Measurements from ENCODE around the gene PHKA2.

Gene PHKA2

DNA sequence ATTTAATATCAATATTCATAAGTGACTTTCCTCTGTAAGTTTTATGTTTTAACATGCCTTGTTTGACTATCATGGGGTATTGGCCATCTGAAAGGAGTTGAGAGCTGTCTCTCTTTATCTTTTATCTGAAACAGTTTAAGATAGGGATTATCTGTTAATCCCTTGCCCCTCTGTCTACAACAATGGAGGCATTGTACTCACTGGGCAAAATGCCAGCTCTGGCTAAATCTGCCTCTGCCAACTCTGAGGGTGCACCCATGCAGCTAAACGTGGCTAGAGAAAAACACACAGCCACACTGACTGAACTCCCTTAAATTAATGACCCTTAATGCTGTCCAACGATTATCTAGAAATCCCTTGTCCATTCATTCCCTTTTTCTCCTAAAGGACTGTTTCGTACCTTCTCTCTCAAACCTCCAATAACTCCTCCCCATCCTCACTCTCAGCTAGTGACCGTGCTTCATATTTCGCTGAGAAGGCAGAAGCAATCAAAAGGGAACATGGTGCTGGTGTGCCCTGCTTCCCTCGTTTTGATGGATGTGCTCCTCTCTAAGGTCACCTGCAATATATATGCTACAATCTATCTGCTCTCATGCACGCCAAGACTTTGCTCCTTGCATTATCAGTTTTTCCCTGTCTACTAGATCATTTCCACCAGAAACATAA is 10.3 kb downstream of the PHKA2 start:
- DNase-seq = no peak

DNA sequence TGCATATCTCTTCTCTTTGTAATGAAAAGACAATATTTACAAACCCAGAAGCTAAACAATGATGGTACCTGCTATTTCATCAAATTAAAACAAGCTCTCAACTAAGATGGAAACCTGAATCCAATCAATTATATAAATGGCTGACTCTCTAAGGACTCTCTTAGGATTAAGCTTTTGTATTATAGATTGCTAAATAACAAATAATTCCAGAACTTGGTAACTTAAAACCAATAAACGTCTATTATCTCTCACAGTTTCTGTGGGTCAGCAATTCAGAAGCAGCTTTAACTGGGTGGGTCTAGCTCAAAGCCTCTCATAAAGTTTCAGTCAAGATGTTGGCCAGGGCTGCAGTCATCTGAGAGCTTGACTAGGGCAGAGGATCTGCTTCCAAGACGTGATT is 12.4 kb downstream of the PHKA2 start:
- DNase-seq = no peak

DNA sequence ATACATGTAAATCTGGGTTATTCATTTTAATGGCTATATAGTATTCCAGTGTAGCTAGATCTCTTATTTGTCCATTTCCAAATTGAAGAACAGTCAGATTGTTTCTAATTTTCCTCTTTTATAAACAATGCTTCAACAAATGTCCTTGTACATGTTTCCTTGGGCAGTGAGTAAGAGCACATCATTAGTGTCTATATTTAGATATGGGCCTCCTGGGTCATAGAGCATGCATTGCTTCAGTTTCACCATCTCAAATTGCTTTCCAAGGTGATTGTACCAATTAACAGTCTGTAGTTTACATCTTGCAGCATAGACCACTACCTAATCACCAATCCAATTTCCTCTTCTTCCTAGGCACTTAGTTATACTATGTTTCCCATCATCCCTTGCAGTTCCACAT is 13.4 kb downstream of the PHKA2 start:
- no peak for DNase-seq

DNA sequence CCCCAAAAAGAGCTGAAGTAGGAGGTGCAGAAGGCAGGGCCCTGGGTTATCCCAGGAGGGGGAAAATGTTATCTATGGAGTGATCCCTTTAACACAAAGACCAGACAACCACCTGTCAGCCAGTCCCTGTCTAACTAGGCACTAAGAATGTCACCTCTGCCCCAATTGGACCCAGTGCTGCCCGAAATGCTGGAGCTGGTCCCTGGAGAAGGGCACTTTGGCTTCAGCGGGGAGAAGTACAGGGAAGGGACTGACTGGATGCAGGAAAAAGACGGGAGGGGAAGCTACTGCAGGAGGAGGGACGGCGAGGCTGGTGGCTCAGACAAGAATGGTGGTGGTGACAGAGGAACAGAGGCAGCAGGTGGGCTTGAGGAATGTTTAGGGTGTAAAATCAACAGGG is 17.3 kb downstream of the PHKA2 start:
- DNase-seq = no peak

DNA sequence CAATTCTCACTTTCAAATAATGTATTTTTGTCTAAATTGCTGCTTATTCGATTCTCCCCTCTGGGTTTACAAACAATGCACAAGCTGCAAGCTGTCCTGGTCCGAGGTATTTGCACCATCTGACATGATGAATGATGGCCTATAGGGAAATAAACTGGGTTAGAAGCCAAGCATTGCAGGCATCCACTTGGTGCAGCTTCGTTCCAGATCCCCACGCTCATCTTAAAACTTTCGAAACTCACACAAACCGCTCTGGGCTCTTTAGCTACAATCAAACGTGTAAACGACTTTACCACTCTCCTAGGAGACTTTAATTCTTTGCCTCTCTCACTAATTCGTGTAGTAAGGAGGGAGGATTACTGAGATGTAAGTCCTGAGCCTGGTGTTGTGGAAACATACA is 19.0 kb downstream of the PHKA2 start:
- DNase-seq = no peak

DNA sequence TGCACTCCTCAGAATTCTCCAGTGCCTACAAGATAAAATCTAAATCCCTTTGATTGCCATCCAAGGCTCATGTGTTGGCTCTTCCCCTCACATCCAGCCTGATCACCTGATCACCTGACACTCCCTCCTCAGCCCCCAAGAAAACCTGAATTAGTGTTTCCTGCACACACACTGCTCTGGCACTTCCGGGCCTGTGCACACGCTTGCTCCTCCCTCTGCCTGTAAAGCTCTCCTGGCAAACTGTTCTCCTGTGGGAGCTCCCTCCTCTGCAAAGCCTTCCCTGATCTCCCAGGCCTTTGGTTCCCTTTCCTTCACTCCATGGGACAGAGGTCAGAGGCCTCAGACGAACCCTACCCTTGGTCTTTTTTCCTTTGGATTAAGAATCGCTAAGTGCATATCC is 19.9 kb downstream of the PHKA2 start:
- DNase-seq = no peak

DNA sequence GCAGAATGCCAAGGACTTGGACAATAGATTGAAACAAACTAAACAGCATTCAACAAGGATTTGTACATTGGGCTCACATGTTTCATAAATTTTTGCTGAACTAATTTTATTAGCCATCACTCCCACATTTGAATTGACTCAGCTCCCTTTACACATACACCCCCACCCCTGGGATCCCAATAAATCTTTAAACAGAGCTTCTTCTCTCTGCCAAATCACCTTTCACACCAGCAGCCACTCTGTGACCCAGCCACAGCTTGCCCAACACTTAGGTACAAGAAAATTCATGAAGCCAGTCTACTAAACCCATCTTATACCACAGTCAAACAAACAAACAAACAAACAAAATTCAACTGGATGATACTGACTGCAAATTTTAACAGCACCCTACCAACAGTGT is 21.6 kb downstream of the PHKA2 start:
- DNase-seq = no peak

DNA sequence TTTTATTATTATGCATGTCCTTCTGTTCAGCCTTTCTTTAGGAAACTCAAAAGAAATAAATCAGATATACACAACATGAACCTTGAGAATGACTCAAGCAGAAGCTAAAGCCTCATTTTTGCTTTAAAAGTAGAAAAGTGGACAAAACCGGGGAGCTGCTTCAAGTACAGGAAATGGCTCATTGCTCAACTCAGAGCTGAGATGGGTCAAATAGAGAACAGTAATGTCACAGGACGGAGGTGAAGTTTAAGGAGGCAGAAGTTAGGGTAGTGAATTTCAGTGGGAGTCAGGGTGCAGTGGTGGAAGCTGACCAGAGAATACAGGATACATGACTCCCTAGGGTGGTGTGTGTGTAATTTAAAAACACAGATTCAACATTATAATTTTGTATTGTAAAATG is 22.2 kb downstream of the PHKA2 start:
- no peak for DNase-seq

DNA sequence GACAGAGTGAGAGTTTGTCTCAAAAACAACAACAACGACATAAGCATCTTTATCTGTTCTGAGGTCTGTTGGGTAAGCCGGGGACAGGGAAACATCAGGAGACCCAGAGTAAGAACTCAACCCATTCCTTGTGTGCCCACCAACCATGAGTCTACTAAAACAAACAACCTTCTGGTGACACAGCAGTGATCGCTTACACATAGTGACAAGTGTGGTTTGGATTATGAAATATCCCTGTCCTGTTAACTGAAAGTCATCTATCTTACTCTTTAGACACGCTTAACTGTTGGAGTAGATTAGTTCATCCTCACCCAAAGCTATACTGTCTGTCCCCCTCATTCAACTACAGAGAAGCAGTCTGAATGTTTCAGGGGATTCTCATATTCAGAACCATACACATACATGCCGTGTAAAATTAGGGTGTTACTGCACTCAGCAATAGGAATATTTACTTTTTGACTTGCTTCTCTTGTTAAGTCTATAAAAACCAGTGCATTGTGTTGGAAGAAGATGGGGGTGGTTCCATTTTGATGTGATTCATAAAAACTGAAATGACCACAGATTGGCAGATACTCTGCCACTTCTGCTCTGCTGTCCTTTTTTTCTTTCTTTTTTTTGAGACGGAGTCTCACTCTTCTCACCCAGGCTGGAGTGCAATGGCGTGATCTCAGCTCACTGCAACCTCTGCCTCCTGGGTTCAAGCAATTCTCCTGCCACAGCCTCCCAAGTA is 27.4 kb downstream of the PHKA2 start:
- DNase-seq = no peak

DNA sequence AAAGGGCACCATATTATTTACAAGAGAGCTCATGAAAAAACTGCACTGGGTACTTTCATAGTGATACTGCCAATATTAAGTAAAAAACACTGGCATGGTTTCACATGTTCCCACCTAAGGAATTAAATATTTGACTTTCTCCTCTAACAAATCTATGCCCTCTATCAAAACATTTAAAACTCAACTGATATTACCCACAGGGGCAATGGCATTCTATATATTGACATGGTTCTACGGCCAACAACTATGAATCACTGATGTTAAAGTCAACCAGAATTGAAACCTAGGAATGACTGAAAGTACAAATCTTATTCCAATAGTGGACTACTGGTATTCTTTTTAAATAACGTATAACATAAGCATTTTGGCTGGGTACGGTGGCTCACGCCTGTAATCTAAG is 28.2 kb downstream of the PHKA2 start:
- DNase-seq = no peak

DNA sequence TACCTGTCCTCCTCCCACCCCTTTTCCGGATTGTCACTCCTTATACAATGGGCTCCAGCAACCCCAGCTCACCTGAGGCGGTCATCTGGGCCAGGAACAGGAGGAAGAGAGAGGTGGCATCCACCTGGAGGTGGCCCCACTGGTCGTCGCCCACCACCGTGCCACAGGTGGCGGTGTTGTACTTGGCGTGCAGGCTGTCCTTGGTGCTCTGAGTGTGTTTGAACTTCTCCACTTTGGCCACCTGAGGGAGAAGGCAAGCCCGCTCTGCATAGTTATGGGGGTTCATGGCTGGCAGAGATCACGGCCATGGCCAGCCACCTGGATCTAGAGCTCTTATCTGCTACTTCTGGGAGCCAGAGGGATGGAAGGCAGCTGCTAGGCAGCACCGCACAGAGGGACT is 32.9 kb downstream of the PHKA2 start:
- no peak for DNase-seq

DNA sequence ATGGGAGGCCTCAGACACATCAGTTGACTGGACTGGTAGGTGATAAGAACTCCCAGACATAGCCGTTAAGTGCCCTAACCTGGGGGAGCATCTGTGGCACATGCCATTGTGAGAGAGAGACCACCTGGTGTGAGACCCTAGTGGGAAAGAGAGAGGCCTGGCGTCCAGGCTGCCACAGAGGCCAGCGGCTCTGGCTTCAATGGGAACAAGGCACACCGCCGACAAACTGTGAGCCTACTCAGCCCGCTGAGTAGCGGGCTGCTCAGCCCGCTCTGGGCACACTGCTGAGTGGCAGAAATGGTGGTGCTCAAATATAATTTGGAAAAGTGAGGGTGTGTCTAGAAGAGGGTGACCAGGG is 34.0 kb downstream of the PHKA2 start:
- no peak for DNase-seq

DNA sequence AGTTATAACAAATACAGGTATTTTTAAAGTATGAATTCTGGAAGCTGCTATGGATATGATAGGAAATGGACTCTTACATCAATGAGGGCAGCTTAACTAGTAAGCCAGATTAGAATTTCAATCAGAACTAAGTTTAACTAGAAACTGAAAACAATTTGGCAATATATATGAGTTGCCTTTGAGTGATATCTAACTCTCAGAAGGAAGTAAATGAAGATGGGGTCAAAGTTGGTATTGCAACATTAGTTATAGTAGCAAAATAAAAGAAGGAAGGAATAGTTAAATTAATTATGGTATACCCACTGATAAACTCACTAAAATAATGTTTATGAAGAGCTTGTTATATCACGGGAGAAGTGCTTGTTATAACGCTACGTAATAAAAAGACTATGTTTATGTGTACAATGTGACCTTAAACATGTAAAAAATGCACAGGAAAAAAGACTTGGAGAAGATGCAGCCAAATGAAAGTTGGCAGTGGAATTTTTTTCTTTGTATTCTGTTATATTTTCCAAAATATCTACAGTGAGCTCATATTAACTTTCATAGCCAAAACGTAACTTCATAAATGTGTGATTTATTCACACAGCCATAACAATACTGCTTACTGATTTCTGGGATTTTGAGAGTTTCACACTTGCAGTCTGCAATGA is 34.5 kb downstream of the PHKA2 start:
- DNase-seq = no peak

DNA sequence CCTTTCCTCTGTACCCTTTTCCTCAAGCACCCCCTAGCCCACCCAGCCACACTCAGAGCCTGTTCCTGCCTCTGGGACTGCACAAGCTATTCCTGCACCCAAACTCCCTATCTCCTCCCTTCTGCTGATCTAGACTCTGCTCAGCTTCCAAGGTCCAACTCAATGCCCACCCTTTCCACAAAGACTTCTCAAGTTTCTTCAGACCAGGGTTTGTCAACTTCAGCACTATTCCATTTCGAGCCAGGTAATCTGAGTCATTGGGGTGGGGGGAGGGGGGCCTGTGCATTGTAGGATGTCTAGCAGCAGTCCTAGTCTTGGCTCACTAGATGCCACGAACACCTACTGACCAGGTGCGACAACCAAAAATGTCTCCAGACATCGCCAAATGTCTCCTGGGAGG is 37.3 kb downstream of the PHKA2 start:
- DNase-seq = no peak

DNA sequence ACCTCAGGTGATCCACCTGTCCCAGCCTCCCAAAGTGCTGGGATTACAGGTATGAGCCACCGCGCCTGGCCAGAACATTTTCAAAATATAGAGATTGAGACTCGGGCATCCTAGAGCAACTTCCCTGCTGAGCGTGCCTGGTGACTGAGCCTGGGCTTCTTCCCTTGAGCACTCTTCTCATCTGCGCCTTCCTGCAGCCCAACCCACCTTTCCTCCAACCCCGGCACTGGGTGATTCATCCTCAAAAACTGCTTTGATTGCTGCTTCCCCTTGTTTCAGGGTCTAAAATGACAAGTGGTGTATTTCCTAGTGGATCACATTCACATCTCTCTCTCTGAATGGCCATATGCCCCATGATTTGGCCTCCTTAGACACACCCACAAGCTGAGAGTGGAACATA is 37.8 kb downstream of the PHKA2 start:
- DNase-seq = no peak

DNA sequence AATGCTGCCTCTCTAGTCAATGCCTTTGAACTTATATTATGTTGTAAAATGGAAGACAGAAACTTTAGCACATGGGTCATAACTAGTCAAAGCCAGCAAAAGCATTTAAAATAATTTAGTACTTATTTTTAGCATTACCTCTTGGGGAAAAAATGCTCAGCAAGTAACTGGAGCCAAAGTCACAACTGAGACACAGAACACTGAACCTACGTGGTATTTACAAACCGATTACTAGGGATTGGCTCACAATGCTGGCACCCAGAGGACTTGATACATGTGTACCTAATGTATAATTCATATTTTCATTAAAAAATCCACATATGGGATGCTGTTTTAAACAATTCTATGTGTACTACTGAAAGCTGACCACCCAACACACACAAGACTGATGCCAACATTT is 38.4 kb downstream of the PHKA2 start:
- no peak for DNase-seq

DNA sequence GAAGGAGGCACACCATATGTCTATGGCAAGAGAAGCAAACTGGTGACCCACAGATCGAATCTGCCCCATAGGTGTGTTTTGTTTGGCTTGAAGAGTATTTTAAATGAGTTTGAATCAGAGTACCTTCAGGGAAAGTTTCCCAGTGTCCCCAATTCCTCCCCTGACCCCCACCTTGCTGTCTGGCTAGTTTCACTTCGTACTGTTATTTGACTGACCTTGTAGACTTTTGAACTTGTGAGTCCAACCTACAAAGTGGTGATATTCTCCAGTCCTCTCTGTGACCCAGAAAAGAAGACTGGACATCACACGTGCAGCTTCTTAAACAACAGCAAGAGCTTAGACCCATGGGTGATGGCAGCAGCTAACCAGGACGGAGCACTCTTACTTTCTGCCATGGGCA is 39.4 kb downstream of the PHKA2 start:
- DNase-seq = no peak

DNA sequence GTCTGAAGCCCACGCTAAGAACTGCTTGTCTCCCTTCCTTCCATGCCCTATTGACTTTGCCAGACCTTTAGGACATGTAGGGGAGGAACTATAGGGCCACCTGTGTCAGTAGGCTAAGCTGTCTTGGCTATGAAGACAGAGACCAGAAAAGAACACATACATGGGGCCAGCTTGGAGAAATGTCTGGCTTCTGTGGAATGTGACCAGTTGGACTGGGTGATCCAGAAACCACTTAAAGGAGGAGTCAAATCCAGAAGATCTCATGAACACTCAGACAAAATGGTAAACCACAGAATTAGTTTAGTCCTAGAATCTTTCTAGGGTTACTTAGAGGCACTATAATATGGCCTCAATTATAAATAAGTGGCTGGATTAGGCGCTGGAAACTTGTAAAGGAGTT is 42.0 kb downstream of the PHKA2 start:
- no peak for DNase-seq

DNA sequence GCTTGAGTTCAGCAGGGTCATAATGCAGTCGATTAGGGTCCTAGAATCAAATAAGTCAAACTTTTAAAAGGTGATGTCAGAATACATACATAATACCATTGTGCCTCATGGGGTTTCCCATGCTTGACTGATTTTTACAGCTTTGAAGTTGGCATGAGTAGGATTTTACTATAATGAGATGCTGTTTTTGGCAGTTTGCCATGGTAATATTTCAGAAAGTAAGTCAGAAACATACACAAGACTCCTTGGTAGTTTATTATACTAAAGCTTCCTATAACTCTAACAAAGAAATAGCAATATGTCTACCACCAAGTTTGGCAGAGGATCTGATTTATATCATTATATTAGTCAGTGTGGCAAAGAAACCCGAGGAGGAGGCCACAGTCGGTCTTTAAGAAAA is 45.2 kb downstream of the PHKA2 start:
- peak; percentile 34 to 65 for DNase-seq

DNA sequence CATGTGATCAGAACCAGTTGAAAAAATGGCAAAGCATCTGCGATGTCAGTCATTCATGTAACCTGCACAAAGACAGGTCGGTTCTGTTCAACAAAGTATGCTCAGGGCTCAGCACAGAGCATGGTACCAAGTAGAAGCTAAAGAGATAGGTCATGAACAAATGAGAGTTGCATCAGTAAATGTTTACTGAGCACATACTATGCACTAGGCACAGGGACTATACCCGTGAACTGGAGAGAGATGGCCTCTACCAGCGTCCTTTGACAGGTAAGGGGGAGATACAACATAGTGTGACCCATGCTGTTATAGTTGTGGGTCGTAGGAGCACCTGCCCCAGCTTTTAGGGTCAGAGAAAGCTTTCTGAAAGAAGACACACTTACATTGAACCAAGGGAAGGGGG is 46.7 kb downstream of the PHKA2 start:
- DNase-seq = no peak

DNA sequence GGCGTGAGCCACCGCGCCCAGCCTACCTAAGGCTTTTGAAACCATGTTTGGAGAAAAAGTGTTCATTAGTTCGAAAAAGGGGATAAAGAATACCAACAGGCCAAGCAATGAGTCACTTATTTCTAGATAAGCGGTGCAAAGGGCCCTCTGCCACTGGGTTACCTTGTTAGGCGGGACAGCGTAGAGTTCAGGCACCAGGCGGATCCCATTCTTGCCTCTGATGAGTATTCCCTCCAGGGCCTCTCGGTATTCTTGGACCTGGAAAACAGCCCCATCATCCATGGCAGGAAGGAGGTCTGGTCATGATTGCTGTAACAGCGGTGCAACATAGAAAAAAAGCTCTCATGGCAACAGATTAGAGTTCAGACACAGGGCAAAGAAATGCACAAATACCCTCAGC is 48.0 kb downstream of the PHKA2 start:
- no peak for DNase-seq

DNA sequence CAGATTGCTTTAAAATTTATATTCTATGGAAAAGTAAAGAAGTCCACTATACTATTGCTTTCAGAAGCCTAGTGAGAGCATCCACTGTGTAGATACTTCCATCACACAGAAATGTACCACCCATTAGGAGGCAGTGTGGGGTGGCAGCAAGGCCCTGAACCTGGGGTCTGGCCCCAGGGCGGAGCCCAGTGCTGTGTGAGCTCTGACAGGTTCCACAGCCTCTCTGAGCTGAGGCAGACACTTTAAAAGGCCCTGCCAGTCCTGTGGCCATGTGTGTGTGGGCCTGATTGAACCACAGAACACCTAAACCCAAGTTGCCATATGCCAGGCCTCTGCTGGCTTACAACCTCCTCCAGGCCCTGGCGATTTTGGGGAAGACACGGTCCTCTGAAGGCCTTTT is 49.2 kb downstream of the PHKA2 start:
- DNase-seq = no peak

DNA sequence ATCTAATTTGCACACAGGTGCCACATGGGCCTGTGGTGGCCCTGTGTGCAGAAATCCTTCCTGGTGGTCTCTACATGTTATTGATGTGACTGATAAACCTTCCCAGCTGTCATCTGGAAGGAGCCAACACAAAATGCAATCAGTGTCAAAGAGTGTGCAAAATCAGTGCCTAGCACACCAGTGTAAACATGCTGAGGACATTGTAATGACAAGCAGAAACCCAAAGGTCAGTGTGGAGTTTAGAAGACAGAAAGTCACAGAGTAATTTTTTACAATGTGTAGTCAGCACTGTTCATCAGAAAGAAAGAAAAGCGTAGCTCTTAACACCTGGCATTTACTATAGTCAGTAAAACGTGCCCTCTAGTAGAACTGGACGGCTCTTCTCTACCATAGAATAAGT is 50.3 kb downstream of the PHKA2 start:
- DNase-seq = no peak

DNA sequence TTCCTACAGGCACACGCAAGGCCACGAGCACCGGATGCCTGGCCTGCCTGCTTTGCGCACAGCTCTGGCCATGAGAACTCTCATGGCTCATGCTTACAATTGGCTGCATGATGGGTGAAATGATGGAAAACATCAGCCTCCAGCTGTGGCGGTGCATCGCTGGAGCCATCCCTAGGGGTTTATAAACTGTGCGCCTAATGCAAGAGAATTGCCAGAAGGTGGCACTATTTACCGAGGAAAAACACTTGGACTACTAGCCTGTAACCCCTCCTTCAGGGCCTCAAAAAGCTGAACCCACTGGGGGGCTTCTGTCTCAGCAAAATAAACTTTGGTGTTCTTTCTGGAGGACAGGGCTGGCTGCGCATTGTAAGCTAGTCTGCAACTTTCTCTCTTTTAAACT is 51.9 kb downstream of the PHKA2 start:
- DNase-seq = no peak

DNA sequence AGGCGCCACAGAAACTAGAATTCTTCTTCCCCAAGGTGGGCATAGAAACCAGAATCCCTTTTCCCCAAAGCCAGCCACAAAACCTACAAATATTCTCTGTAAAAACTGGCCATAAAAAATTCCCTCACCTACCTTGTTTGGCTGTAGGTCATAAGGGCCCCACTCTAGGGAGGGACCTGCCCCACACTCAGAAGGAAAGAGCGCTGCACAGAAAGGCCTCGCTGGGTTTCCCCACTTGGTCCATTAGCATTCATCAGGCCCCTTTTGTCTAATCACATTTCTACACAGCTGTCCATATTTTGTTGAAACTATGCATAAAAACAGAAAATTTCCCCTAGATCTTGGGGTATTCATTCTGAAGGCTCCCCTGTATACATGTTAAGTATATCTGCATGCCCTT is 54.1 kb downstream of the PHKA2 start:
- DNase-seq = no peak

Data from NCI-H446 (cell line).